ENCODE data around the gene FAM222A.

The FAM222A gene

DNA sequence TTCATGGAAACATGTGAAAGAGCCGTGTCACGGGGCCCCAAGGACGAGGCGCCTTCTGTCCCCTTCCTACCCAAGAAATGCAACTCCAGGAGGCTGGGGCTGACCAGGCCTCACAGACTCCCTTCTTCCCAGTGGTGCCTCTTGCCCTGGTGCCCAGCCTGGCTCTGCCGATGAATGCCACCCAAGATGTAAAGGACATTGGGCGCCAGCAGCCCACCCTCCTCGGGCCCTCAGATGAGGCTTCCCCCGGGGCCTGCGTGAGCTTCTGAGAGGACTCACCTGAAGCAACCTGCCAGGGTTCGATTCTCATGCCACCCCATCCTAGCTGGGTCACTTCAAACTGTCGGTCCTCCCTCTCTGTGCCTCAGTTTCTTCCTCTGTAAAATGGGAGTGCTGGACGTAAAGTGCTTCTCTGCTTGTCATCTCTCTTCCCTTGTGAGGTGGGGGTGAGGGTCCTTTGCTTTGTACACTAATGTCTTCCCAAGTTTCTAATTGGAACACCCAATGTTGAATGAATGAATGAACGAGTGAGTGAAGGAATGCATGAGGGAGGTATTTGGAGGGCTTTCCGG is 10.8 kb downstream of the FAM222A start:
- in situ Hi-C loops (cut with HindIII; ENCODE audit: low sequenced_read_pairs) = no loop called here

DNA sequence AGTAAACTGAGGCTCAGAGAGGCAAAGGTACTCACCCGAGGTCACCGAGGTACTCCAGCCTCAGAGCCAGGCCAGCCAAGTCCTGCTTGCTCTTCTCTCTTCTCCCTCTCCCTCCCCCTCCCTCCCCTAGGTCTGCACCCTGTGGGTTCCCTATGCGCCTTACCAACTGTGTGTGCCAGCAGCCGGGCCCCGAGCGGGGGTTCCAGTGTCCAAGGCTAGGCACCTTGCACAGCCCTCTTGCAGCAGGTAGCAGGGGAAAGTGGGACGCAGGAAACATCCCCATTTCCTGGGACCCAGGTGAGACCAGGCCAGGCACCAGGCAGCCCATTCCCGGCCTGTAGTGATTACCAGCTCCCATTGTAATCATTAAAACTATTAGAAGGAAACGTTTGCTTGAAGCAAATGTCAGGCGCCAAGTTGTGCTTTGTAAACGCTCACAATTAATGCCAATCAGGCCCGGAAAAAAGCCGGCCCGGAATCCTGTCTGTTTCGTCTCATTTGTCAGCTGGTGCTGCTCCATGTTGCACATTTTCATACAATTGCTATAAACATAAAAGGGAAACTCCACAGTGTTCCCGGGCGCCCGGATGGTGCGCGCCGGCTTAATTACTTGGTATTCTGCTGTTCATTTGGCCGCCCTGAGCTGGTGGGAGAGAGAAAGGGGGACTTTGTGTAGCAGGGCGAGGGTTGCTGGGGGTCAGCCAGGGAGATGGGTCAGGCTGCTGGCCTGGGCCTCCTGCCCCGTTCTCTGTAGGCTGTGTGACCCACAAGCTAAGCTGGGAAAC is 11.9 kb downstream of the FAM222A start:
- in situ Hi-C loops (cut with HindIII; ENCODE audit: low sequenced_read_pairs) = no loop called here

DNA sequence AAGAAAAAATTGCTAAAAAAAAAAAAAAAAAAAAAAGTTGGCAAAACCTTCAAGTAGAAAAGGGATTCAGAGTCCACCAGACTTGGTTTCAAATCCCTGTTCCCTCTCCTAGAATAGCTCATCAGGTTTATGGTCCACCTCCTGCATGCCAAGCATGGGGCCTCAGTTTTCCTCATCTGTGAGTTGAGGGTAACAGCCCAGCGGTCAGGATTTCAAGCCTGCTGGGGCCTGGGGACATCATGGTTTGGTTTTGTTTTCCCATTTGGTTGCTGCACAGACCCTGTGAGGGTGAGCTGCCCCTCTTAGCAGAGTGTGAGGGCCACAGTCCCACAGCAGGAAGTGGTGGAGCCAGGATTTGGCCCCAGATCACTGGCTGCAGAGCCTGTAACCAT is 12.5 kb downstream of the FAM222A start:
- in situ Hi-C loops (cut with HindIII; ENCODE audit: low sequenced_read_pairs) = no loop called here

DNA sequence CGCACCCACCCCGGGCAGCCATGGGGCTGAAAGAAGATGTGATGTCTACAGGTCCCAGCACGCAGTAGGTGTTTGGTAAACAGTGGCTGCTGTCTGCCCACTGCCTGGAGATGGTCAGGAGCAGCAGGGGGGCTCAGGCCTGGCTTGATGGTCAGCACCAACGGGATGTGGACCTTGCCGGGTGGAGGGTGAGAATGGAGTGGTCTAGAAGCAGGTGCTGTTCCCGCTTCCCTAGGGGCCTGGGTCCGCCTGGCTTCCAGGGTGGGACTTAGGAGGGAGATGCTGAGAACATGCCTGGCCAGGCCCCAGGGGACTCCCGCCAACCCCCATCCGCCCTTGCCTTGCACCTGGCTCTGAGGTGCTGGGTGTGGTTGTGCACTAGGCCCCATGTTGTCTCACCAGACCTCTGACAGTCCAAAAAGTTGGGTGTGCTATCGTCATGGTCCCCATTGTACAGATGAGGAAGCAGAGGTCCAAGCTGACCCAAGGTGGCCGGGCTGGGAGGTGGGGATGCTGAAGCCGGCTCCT is 12.9 kb downstream of the FAM222A start:
- in situ Hi-C loops (cut with HindIII; ENCODE audit: low sequenced_read_pairs) = no loop called here

DNA sequence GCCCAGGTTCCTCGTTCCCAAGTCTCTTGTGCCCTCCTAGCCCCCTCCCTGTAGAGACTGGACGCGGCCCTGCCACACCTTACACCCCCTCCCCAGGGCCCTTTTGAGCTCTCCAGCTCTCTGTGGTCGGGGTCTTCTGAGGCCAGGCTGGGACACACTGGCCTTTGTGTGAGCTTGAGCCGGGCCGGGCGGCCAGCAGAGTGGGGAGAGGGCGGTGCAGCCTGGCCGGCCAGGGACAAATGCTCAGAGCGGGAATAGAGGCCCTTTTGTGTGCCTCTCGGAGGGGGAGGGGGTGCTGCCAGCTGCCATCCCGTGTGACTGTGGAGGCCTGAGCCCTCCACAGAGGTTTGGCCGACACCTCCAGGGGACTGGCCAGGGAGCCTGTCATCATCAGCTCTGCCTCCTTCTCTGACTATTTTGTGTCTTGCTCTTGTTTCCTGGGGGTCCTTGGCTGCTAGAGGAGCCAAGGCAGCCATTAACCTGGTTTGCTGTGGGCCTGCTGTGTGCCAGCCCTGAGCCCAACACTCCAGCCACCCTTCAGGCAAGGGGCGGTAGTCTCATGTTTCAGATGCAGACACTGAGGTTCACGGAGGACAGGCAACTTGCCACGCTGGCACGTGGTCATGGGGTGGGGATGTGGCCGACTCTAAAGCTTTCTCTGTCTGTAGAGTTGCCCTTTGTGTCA is 13.6 kb downstream of the FAM222A start:
- in situ Hi-C loops (cut with HindIII; ENCODE audit: low sequenced_read_pairs) = no loop called here

DNA sequence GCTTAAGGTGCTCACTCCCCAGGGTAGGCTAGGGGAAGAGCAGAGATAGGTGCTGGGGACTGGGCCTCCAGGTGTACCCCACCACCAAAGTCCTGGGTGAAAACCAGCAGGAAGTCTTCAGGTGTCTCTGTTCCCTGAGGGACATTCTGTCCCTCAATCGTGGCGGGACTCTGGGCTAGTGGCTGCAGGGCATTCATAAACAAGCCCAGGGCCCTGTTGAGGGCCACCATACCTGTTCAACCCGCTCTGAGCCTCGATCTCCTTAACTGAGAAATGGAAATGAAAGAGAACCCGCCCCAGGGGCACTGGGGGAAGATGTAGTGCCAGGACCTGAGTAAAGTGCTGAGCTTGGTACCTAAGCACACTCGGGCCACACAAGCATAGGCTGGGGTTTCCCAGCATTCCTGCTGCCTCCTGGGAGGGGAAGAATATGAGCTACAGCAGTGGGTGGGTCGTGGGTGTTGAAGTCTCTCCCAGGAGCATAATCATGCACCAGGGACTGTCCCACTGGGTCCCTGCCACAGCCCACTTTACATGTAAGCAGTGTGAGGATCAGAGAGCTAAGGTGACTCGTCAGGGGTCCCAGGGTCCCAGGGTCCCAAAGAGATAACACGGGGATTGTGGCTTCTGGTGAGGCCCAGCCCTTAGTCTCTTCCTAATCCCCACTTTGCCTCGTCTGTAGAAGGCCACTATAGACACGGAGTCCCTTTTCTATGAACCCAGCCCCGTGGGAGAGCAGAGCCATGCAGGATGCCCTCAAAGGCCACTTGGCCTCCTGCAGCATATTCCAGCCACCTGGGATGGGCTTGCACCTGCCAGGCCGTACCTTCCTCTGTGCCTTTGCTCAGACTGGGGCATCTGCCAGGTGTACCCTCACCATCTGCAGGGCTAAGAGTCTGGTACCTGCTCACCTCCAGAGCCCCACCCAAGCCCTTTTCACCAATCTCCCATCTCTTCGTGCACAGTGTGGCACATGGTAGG is 14.4 kb downstream of the FAM222A start:
- in situ Hi-C loops (cut with HindIII; ENCODE audit: low sequenced_read_pairs) = no loop called here

DNA sequence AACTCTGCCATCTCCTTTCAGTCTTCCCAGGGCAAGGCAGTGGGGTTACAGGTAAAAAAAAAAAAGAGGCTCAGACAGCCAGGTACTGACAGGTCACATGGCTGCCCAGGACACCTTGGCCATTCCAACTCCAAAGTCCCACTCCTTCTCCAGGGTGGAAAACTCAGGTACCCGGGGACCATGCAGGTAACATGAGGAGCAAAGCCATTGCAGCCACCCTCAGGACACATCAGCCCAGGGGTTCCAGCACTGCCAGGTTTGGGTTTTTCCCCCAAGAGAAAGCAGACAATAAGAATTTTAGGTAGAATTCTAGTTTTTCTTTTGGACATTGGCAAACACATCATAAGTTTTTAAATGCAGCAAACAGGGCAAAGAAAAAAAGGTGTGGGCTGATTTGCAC is 15.3 kb downstream of the FAM222A start:
- in situ Hi-C loops (cut with HindIII; ENCODE audit: low sequenced_read_pairs) = no loop called here

DNA sequence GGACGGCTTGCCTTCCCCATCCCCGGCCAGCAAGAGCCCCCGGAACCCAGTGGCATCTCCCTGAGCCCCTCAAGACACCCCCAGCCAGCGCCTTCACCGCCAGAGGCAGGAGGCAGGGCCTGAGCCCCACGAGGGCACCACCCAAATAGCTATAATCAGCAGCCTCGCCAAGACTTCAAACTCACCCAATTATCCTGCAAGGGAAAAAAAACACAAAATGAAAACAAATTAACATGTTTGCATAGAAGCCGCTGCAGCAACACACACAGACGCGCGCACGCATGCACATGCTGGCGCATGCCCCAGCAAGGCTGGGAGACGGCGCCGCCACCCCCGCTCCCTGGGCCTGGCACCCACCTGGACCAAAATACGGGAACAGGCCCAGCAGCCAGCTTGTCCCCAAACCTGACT is 15.8 kb downstream of the FAM222A start:
- in situ Hi-C loops (cut with HindIII; ENCODE audit: low sequenced_read_pairs) = no loop called here

DNA sequence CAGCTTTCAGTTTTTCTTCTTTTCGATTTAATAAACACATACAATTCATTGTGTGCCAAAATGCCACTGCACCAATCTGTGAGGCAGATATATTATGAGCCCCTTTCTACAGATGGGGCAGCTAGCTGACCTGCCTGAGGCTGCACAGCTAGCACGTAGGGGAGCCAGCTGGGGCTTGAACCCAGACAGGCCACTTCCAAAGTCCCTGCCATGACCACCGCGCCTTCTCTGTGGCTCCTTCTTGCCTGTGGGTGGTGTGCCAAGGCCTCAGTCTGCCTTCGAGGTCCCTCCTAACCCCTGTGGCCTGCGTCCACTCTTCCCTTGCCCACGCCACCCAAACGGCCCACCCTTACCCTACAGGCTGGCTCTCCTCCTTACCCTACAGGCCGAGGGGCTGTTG is 16.2 kb downstream of the FAM222A start:
- in situ Hi-C loops (cut with HindIII; ENCODE audit: low sequenced_read_pairs) = no loop called here

DNA sequence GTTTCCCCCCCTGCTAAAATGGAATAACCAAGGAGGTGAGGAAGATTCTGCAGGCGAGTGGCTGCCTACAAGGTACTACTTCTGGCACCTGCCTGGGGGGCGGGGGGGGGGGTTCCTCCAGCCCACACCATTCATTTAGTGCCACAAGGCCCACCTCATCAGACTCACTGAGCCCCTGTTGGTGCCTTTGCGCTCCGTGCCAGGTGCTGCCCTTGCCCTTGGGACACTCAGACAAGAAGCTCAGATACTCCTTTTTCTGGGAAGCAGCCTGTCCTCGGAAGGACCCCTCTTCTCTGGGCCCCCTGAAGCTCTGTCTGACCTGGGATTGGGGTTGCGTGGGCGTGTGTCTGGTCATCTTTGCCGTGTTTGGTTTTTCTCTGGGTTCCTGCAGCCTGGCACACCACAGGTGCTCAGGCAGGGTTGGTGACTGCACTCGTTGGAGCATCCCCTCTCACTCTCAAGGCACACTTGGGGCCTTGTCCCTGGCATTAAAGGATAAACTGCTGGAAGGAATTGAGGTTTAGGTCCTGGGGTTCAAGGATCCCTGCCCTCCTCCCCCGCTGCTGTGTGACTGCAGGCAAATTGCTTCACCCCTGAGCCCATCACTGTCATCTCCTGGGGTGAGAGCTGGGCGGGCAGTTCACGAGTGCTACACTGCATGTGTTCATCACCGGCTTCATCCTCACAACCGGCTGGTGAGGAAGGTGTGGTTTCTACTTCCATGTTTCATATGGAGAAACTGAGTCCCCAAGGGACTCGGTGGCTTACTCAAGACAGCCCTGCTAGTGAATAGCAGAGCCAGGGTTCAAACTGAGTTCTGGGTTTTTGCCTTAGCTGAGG is 16.9 kb downstream of the FAM222A start:
- in situ Hi-C loops (cut with HindIII; ENCODE audit: low sequenced_read_pairs) = no loop called here

DNA sequence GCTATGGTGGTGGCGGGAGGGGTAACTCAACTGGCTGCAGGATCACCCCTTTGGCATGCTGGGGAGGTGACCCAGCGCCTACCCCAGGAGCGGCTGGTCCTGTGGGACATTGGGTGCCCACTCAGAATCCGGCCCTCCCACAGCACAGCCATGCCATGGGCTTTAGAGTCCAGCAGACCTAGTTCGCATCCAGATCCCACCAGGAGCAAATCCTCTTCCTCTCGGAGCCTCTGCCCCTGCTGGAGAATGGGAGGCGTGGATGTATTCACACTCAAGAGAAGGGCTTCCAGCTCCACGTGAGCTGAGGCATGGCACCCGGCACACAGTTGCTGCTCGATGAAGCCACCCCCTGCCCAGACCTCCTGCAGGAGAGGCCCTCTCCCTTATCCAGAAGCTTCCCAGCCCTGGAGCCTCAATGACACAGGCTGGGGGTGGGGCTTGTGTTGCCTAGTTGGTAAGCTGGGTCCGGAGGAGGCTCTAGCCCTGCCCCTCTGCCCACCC is 17.7 kb downstream of the FAM222A start:
- in situ Hi-C loops (cut with HindIII; ENCODE audit: low sequenced_read_pairs) = no loop called here

DNA sequence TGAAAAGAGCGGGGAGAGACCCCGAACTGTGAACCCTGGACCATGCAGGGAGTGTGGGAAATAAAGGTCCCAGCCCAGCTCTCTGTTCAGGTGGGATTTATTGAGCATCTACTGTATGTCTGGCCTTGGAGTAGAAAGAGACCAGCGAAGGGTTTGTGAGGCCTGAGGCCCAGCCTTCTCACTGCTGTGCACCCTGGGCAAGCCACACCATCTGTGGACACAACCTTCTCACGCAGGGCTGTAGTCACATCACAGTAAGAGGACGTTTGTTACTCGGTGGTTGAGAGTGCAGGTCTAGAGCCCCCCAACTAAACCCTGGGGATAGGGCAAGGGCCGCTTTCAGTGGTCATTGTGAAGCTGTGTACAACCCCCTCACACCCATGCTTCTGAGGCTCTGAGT is 18.2 kb downstream of the FAM222A start:
- in situ Hi-C loops (cut with HindIII; ENCODE audit: low sequenced_read_pairs) = no loop called here

DNA sequence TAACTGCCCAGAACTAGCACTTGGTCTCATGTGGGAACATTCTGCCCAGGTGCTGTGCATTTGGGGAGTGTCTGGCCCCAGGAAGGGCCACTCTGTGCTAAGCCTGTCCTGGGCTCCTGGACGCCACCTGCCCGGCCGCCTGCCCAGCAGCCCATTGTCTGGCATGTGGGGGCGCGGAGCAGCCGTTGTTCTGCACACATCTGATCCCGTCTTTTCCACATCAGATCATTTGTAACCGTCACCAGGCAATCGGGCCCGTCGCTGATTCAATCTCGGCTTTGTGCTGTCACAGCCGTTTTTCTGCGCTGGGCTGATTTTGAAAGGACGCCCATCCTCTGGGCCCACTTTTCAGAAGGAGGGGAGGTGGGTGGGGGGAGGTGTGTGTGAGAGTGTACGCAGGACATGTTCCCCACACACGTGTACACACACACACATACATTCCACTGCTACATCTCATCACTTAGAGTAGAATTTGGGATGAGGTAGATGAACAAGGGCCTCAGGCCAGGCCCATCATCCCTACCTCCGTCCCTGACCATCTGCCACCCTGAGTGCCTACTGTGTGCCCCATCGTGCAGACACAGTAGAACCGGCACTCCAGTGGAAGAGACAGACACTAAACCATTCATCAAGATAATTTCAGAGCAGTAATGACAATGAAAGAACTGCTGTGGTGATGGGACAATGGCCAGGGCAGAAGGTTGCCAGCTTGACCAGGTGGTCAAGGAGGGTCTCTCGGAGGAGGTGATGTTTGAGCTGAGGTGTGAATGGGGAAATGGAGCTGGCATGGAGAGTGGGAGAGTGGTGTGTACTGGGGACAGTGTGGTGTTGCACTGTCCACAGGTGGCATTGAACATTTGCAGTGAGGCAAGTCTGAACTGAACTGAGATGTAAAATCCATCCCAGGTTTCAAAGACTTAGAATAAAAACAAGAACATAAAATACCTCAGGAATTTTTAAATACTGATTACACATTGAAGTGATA is 19.0 kb downstream of the FAM222A start:
- in situ Hi-C loops (cut with HindIII; ENCODE audit: low sequenced_read_pairs) = no loop called here

DNA sequence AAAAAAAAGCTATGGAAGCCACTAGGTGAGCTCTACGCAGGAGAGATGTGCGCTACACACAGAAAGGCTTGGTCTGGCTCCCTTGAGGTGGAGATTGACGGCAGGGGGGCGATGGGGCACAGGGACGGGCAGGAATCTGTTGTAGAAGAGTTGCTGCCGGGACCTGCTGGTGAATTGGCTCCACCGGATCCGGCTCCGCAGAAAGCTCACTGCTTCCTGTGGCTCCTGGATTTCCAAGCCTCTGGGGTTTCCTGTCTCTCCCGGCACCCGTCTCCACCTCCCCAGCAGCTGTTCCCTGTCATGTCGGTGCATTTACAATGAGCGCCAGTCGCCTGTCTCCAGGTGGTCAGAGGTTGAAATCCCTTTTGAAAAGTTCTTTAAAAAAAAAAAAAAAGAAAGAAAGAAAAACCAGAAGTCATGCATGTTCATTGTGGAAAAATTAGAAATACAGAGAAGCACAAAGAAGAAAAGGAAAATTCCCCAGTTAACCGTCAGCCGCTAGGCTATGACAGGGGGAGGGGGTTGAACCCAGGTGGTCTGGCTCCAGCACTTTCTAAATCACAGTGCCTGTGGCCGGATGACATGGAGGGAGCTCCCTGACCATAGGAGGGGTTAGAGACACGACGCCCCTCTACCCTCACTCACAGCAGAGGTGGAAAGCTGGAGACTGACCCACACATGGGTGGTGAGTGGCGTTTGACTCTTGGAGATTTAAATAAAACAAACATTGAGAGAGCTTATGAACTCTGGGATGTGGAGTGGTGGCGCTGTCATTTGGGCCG is 20.8 kb downstream of the FAM222A start:
- in situ Hi-C loops (cut with HindIII; ENCODE audit: low sequenced_read_pairs) = no loop called here

DNA sequence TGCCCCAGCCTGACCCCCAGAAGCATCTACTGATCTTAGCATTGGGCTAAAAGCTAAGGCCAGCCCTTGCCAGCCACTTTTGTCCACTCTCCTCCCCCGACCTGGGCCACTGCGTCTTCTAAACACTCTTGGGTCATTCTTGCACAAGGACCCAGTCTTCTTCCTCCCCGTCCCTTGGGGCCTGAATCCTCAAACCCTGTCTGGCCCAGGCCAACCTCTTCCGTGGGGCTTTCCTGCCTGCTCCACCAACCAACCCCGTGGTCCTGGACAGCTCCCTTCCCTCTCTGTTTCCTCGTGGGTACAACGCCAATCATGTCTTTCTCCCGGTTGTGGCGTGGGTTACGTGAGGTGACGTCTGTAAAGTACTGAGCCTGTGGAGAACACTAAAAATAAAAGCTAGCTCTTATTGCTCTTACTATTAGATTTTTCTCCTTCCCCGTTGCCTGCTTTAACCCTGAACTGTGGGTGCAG is 21.5 kb downstream of the FAM222A start:
- in situ Hi-C loops (cut with HindIII; ENCODE audit: low sequenced_read_pairs) = no loop called here

DNA sequence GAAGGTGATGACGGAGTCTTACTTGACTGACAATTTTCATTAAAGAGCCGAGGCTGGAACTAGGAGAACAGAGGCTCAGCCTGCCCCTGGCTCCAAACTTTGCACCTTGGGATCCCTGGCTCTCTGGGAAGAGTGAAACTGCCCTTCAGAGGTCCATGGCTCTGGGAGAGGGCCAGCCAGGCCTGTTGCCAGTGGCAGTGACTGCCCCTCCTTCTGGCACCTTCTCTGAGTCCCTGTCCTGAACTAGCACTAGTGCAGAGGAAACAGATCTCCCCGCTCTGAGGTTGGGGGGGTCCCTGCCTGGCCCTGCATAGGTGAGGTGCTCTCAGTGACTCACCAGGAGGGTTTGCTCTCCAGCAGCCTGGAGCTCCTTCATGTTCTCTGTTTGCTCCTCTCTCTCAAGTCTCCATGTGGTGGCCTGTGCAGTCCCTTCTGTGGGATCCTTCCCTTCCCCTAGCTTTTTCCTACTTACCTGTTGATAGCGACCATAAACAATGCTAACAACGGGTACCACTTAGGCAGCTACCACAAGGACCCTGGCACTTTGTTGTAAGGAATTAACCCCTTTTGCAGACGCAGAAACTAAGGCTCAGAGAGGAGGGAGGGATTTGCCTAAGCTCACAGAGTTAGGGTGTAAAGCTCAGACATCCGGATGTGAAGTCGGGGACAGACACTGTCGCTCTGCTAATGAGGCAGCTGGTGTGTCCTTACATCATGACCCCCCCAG is 22.4 kb downstream of the FAM222A start:
- in situ Hi-C loops (cut with HindIII; ENCODE audit: low sequenced_read_pairs) = no loop called here

DNA sequence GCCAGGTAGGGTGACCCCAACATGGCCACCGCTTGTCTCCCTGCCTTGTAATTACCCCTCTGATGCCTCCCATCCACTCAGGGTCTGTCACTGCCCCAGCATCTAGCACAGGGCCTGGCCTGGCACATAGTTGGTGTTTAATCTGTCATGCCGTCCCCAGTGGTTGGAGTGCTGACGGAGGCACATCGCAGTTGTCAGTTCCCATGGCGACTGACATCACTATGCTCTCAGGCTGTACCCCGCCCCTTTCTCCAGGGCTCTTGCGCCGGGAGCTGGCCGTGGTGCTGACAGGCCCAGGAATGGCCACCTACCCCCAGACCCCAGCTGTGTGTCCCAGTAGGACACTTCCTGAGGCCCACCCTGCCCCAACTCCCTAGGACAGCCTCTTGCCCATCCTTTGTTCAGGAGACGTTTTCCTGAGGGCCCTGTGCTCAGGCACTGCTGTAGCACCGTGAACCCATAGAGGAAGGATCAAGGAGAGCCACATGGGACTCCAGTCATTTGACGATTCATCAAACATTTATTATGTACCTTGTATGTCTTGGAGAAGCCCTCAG is 23.0 kb downstream of the FAM222A start:
- in situ Hi-C loops (cut with HindIII; ENCODE audit: low sequenced_read_pairs) = no loop called here
